GM12878 (cell line): ENCODE results near the gene CYB5A.

Experiments used
- ASH2L ChIP-seq: fragments of 300-600, 200-600 bp; sonication (generic); IDR thresholded peaks from 2 replicates; pipeline ENCODE4 v1.6.1; 2017; ENCODE audit warnings: low read depth, mild to moderate bottlenecking, borderline replicate concordance
- CBFB ChIP-seq: IDR thresholded peaks from 2 replicates; pipeline ENCODE4 v1.6.1; 2016; ENCODE audit warnings: antibody characterized with exemption, low read depth
- FOS ChIP-seq: IDR thresholded peaks from 3 replicates; pipeline ENCODE4 v1.6.1; 2011; ENCODE audit warnings: borderline replicate concordance; ENCODE audit not compliant: insufficient read length; ENCODE audit errors: extremely low read depth
- HDAC2 ChIP-seq: fragments of 200-600 bp; sonication (generic); IDR thresholded peaks from 2 replicates; pipeline ENCODE4 v1.6.1; 2017
- NFYA ChIP-seq: IDR thresholded peaks from 2 replicates; pipeline ENCODE4 v1.6.1; 2011; ENCODE audit warnings: low read depth, mild to moderate bottlenecking, low read length, improper control_type of control experiment, borderline replicate concordance
- POLR2AphosphoS5 ChIP-seq: IDR thresholded peaks from 2 replicates; pipeline ENCODE4 v1.6.1; 2011; ENCODE audit warnings: mild to moderate bottlenecking, low read length, inconsistent platforms
- RAD21 ChIP-seq: IDR thresholded peaks from 2 replicates; pipeline ENCODE4 v1.6.1; 2011; ENCODE audit warnings: mild to moderate bottlenecking, low read depth, low read length, moderate library complexity; ENCODE audit not compliant: insufficient read depth
- SIX5 ChIP-seq: IDR thresholded peaks from 2 replicates; pipeline ENCODE4 v1.6.1; 2011; ENCODE audit warnings: mild to moderate bottlenecking, low read depth, low read length, moderate library complexity; ENCODE audit not compliant: severe bottlenecking
- SPI1 ChIP-seq: IDR thresholded peaks from 2 replicates; pipeline ENCODE4 v1.6.1; 2011; ENCODE audit warnings: low read depth, mild to moderate bottlenecking, low read length, moderate library complexity, borderline replicate concordance; ENCODE audit not compliant: insufficient read depth
- TF ChIP-seq, protein P1 (sequence below), 3 experiments: IDR thresholded peaks in 2 of 3; conservative IDR thresholded peaks in 1 of 3; 2 replicates each; pipeline ENCODE4 v1.5.1; 2011; ENCODE audit warnings: low read depth in 3 of 3, low read length in 3 of 3, mild to moderate bottlenecking in 3 of 3, control low read depth in 2 of 3, moderate library complexity in 2 of 3, inconsistent platforms in 1 of 3, mixed read lengths in 1 of 3; ENCODE audit not compliant: control insufficient read depth in 2 of 3, insufficient read depth in 1 of 3; ENCODE audit errors: extremely low read depth in 1 of 3
- TF ChIP-seq, protein P2 (sequence below): fragments of 450-650 bp; formaldehyde crosslinking; IDR thresholded peaks from 2 replicates; pipeline ENCODE4 v1.4.0; 2022; ENCODE audit warnings: mild to moderate bottlenecking, moderate library complexity

DNA sequence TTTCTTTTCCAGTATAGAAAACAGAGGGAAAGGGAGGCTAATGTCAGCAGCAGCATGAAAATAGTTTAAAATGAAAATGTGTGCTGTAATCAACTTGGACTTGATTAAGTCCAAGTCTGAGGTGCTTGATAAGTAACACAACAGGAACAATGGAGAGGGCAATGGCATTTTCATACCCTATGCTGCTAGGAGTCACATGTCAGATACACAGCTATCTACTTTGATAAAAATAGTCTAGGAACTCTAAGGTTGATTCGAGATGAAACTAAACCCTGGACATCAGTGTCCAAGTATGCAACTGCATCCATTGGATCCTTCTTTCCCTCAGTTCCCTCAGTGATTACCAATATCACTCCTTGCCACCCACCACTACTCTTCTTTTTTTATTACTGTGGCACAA is 19.2 kb upstream of the CYB5A start:
- TF ChIP-seq POLR2AphosphoS5 = no peak
- TF ChIP-seq SIX5 = no peak
- TF ChIP-seq NFYA = no peak
- TF ChIP-seq, protein P1, sequence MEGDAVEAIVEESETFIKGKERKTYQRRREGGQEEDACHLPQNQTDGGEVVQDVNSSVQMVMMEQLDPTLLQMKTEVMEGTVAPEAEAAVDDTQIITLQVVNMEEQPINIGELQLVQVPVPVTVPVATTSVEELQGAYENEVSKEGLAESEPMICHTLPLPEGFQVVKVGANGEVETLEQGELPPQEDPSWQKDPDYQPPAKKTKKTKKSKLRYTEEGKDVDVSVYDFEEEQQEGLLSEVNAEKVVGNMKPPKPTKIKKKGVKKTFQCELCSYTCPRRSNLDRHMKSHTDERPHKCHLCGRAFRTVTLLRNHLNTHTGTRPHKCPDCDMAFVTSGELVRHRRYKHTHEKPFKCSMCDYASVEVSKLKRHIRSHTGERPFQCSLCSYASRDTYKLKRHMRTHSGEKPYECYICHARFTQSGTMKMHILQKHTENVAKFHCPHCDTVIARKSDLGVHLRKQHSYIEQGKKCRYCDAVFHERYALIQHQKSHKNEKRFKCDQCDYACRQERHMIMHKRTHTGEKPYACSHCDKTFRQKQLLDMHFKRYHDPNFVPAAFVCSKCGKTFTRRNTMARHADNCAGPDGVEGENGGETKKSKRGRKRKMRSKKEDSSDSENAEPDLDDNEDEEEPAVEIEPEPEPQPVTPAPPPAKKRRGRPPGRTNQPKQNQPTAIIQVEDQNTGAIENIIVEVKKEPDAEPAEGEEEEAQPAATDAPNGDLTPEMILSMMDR (IDR thresholded peaks at IDR 0.05 in 2 of 3, conservative IDR thresholded peaks at IDR 0.05 in 1 of 3; ENCODE audit: control insufficient read depth in 2 of 3, extremely low read depth in 1 of 3, insufficient read depth in 1 of 3, low read depth in 3 of 3, low read length in 3 of 3) = no peak
- no peak for TF ChIP-seq HDAC2
- TF ChIP-seq, protein P2, sequence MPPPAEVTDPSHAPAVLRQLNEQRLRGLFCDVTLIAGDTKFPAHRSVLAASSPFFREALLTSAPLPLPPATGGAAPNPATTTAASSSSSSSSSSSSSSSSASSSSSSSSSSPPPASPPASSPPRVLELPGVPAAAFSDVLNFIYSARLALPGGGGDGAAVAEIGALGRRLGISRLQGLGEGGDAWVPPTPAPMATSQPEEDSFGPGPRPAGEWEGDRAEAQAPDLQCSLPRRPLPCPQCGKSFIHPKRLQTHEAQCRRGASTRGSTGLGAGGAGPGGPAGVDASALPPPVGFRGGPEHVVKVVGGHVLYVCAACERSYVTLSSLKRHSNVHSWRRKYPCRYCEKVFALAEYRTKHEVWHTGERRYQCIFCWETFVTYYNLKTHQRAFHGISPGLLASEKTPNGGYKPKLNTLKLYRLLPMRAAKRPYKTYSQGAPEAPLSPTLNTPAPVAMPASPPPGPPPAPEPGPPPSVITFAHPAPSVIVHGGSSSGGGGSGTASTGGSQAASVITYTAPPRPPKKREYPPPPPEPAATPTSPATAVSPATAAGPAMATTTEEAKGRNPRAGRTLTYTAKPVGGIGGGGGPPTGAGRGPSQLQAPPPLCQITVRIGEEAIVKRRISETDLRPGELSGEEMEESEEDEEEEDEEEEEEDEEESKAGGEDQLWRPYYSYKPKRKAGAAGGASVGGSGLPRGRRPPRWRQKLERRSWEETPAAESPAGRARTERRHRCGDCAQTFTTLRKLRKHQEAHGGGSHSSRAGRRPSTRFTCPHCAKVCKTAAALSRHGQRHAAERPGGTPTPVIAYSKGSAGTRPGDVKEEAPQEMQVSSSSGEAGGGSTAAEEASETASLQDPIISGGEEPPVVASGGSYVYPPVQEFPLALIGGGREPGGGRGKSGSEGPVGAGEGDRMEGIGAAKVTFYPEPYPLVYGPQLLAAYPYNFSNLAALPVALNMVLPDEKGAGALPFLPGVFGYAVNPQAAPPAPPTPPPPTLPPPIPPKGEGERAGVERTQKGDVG = no peak
- no peak for TF ChIP-seq CBFB
- TF ChIP-seq SPI1 = no peak
- TF ChIP-seq FOS = no peak
- TF ChIP-seq ASH2L = no peak
- TF ChIP-seq RAD21 = no peak
